AG09319 (cell line): Measurements from ENCODE around the gene CXADR.

Source experiments
- DNase-seq: peaks from one replicate; pipeline ENCODE4 v3.0.0-alpha.2; 2010; ENCODE audit warnings: low read depth; ENCODE audit errors: extremely low read depth
- CTCF ChIP-seq: IDR thresholded peaks from 2 replicates; pipeline ENCODE4 v1.5.1; 2011; ENCODE audit warnings: low read depth, mild to moderate bottlenecking, inconsistent platforms, low read length, moderate library complexity

CXADR gene

GRCh38 chr21:17512253-17513213 is at the start of gene CXADR:
CXADR (plus strand) TSS chr21:17513043; CDS start chr21:17513130, 87 bp downstream.
- no peak for DNase-seq
- TF ChIP-seq CTCF = peak; percentile 41

GRCh38 chr21:17466166-17466565 is 46.7 kb upstream of the CXADR start:
- TF ChIP-seq CTCF = no peak
- no peak for DNase-seq

GRCh38 chr21:17467392-17467791 is 45.5 kb upstream of the CXADR start:
- TF ChIP-seq CTCF = no peak
- no peak for DNase-seq

- TF ChIP-seq CTCF = no peak
- no peak for DNase-seq
These were observed 45.0 kb upstream of the CXADR start for GRCh38 chr21:17467829-17468228.

GRCh38 chr21:17468698-17469097 is 44.1 kb upstream of the CXADR start:
- no peak for DNase-seq
- TF ChIP-seq CTCF = no peak

GRCh38 chr21:17469727-17470126 is 43.1 kb upstream of the CXADR start:
- no peak for TF ChIP-seq CTCF
- DNase-seq = no peak

- TF ChIP-seq CTCF = no peak
- DNase-seq = no peak
These were observed 40.7 kb upstream of the CXADR start for GRCh38 chr21:17472182-17472581.
